GM18867 (cell line): Measurements from ENCODE around the gene FOSL2.

Experiments
- ATAC-seq: cut with Tn5 transposase; IDR thresholded peaks from one replicate; pipeline ENCODE4 v1.9.1; 2021; ENCODE audit warnings: mild to moderate bottlenecking, moderate library complexity; ENCODE audit not compliant: unreplicated experiment

FOSL2 gene

DNA sequence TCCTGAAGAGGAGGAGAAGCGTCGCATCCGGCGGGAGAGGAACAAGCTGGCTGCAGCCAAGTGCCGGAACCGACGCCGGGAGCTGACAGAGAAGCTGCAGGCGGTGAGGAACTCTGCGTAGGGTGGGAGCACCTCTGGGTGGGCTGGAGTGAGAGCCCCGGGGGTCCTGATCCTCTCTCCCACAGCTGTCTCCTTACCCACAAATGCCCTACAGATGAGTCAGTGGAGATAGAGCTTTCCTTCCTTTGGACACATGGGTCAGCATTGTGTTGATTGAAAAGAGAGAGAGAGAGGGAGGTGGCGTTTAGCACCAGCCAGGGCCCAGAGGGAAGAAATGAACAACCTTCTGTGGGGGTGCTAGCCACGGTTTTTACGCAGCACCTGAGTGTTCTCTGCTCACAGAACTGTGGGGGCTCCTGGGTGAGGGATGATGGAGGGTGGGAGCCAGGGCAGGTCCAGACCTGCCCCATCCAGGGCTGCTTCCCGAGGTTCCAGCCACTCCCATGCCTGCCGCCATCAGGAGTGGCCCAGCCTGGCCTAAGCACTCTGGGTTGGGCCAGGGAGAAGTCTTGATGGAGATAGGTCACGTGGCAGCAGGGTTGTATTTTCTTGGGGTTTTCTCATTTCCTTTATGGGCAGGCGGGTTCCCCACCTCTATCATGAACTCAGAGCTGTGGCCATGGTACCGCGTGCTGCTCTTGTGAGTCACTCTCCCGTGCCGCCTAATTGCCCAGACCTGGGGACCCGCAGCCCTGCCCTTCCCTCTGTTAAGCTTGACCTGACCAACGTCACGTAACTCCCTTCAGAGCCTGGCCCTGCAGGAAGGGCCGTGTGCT lies 16.3 kb downstream of the FOSL2 start:
- ATAC-seq = no peak

DNA sequence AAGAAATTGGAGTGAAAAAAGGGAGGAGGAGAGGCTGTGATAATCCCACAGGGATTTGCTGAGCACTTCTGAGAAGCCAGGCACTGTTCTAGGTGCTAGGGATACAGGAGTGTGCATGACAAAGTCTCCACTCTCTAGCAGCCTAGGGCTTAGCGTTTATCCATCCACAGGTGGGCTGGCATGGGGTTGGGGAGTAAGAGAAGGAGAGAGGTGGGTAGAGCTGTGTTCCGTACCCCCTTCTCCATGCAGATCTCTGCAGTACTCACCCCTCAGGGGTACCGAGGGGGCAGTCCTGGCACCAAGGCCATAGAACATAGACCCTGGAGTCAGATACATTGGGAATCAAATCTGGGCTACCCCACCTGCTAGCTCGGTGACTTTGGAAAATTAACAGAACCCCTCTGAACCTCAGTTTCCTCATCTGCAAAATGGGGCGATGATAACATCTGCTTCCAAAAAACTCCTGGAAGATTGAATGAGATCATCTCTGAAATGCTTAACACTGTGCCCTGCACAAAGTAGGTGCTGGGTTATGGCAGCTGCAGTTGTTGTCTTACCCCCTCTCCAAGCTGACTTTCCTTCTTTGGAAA lies 18.6 kb downstream of the FOSL2 start:
- ATAC-seq = no peak

GRCh38 chr2:28411956-28412609 lies 19.4 kb downstream of the FOSL2 start:
- no peak for ATAC-seq

- no peak for ATAC-seq
These were observed 20.0 kb downstream of the FOSL2 start for GRCh38 chr2:28412625-28413151.

DNA sequence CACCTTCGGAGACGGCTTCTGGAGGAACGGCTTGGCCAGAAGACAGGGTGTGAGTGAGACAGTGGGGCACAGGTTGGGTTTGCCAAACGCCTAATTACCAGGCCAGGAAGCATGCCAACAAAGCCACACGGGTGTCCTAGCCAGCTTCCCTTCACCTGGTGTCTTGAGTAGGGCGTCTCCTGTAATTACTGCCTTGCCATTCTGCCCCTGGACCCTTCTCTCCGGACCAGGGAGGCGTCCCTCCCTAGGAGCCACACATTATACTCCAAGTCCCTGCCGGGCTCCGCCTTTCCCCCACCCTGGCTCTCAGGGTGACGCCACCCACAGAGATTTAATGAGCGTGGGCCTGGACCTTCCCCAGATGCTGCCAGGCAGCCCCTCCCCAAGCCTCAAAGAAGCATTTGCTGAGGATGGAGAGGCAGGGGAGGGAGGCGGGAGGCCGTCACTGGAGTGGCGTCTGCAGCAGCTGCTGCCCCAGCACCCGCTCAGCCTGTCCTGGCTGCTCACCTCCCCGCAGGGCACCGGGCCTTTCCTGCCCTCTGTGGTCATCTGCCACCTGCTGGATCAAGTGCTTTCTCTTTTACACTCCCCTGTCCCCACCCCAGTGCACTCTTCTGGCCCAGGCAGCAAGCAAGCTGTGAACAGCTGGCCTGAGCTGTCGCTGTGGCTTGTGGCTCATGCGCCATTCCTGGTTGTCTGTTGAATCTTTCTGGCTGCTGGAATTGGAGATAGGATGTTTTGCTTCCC lies 20.7 kb downstream of the FOSL2 start:
- ATAC-seq = no peak

DNA sequence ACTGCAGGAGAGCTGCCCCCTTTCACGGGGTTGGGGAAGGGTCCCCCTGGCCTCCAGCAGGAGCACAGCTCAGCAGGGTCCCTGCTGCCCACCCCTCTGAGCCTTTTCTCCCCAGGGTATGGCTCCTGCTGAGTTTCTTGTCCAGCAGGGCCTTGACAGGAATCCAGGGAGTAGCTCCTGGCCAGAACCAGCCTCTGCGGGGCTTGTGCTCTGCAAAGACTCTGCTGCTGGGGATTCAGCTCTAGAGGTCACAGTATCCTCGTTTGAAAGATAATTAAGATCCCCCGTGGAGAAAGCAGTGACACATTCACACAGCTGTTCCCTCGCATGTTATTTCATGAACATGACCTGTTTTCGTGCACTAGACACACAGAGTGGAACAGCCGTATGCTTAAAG lies 21.2 kb downstream of the FOSL2 start:
- no peak for ATAC-seq

- ATAC-seq = no peak
These were observed 21.9 kb downstream of the FOSL2 start for GRCh38 chr2:28414583-28414982.

- ATAC-seq = no peak
These were observed 22.4 kb downstream of the FOSL2 start for GRCh38 chr2:28415010-28415409.

DNA sequence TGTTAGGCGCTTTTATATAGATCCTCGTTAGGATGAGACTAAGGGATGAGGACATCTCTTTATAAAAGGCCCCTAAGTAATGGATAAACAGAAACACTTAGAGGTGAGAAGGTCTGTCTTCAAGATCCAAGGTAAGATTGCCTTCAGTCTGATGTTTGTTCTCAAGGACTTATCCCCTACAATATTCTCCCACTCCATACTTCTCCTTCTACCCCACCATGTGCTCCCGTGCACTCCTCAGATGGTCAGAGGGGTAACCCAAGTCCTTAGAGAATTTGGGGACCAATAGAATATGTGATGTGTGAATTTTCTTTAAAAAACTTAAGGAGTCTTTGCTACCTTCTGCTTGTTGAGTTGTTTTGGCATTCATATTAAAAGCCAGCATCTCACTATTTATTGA lies 23.1 kb downstream of the FOSL2 start:
- ATAC-seq = no peak

GRCh38 chr2:28419003-28419402 lies 26.3 kb downstream of the FOSL2 start:
- no peak for ATAC-seq

- no peak for ATAC-seq
These were observed 27.0 kb downstream of the FOSL2 start for GRCh38 chr2:28419443-28420270.

GRCh38 chr2:28420722-28421121 lies 28.1 kb downstream of the FOSL2 start:
- no peak for ATAC-seq

DNA sequence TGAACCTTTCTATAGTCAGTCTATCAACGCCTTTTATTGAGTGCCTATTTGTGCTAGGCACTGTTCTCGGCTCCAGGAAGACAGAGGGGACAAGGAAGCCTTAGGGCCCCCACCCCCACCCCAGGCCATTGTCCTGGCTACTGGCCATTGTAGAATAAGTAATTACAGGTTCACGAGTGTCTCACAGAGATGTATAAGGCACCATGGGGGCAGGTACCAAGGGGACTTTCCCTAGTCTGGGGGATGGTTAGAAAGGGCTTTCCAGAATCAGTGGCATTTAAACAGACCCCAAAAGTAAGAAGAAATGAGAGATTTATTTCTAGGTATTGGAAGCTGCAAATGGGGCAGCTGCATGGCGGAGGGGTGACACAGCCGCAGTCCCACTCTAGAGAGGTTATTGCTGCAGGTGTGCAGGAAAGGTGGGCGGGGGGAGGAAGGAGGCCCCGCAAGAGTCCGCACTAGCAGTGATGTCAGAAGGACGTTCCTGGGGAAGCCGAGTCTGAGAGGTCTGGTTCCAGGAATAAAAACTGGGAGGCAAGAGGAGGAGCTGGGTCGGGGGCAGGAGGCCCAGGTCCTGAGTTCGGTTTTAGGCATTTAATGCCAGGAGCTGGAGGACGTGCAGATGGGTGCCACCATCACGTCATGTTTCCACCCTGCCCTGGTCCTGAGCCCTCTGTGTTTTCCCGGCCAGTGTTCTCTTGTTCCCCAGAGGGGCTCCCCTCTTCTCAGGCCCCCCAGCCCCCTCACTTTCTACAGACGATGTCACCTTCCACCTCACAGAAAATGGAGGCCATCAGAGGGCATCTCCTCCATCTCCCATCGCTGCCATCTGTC lies 30.5 kb downstream of the FOSL2 start:
- no peak for ATAC-seq

GRCh38 chr2:28423856-28424605 lies 31.4 kb downstream of the FOSL2 start:
- no peak for ATAC-seq

DNA sequence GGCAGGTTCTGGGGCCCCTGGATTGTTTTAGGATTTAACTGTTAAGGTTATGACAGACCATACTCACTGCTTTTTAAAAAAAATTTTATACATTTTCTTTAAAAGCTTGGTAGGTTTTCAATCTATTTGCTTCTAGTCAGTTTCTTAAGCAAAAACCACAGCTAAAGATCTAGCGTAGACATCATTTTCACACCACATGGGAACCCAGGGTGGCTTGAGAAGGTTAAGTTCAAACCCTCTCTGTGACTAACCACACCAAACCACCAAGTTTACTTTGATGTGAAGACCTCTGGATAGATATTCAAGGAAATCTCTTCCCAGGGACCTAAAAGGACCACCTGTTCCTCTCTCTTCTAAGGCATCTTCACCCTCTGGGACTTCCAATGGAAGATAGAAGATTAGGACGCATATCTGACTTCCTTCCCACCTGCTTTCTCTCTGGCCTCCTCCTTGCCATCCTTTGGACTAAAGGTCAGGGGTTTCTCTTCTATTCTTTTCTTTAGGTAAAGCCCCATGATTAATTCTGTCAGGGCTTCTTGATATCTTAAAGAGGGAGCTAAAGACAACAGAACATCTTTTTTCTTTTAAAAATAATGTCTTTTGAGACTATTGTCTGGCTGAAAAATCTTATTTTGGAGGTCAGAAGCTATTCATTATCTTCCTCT lies 32.3 kb downstream of the FOSL2 start:
- ATAC-seq = no peak

DNA sequence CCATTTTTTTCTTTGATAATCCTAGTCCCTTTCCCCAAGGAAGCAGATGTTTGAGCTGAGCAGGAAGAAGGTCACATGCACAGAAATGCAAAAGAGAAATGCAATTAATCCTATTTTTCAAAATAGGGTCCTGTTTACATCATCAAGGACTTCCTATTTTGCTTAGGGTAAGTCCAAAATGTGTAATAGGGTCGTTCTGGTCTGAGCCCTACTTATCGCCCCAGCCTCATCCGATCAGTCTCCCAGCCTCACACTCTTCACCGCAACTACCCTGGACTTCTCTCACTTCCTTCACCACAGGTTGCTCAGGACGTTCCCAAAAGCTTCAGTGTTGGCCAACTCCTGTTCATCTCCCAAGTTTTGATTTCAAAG lies 32.8 kb downstream of the FOSL2 start:
- no peak for ATAC-seq

DNA sequence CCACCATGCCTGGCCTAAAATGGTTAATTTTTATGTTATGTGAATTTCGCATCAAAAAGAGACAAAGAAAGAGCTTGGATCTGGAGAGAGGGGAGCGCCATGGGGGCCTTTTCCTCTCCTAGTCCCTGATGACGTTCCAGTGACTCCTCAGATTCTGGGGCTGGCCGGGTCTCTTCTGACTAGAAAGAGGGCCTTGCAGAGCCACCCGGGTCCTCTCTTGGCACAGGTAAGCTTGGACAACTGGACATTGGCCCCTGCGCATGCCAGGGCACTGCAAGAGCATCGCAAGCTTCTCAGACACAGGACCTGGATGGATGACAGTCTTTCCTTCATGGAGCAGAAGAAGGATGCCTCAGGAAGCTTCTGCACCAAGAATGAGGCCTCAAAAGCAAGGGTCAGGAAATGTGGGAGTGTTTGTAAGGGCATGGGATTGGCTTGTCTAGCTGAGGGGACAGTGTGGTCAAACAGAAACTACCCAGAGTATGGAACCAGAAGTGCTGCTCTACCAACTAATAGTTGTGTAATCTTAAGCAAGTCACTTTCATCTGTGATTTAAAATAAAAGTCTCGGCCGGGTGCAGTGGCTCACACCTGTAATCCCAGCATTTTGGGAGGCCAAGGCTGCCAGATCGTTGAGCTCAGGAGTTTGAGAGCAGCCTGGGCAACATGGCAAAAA lies 35.2 kb downstream of the FOSL2 start:
- ATAC-seq = no peak

DNA sequence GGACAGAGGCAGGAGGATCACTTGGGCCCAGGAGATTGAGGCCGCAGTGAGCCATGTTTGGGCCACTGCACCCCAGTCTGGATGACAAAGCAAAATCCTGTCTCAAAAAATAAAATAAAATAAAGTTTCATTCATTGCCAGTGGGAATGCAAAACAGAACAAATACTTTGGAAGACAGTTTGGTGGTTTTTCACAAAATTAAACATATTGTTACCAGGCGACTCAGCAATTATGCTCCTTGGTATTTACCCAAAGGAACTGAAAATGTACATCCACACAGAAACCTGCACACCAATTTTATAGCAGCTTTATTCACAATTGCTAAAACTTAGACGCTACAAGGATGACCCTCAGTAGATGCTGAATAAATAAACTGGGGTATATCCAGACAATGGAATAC lies 35.8 kb downstream of the FOSL2 start:
- no peak for ATAC-seq
